ENCODE measurements around the gene GMPR2. TPM values are rescaled to one million over a fixed set of nuclear protein-coding genes. Genes with fewer than 3 reads are reported as not detected.
"Not testable (repeated sequence)": the region's sequence is repeated elsewhere in the genome, so short reads cannot be mapped to it uniquely, and the experiment has no call there.

The GMPR2 gene
- total and polyA plus RNA-seq, 5 experiments from 2014 or later: 76.4 to 111 (median 79.7) TPM

DNA sequence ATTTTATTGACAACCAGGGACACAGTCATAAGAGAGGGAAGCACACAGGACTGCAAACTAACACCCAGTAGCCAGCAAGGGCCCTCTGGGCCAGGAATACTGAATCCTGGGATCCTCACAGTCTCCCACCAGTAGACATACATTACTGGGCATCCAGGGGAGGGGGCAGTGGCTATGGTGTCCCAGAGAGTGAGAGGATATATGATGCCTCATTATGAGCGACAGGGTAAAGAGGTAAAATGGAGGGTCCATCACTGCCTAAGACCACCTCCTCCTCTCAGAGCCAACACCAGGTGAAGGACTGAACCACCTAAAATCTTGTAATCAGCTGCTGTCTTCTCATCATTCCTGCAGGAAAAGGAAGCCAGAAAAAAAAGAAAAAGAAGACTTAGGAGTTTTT, 15.9 kb upstream of the GMPR2 start:
- not testable (repeated sequence) for DNase-seq, H3K4me3 Mint-ChIP-seq, H3K9me3 Mint-ChIP-seq, H3K27me3 Mint-ChIP-seq, ATAC-seq
- peaks cover 23 to 45% (median 43%) of the 10 kb centered on the region in 4 donors for H3K4me1 Mint-ChIP-seq
- H3K27ac Mint-ChIP-seq: peak overlapping the region in 5 of 10 donors; percentile 28 to 99 (median 71)
- POLR2A ChIA-PET: interaction anchor here (2.4 to 5.1 kb wide), 4 partner anchors 25 to 103 kb away, joined by 14 to 73 read pairs (median 33); partner anchors contain the start of genes DCAF11, IPO4, IRF9 and NRL
- H3K36me3 Mint-ChIP-seq: peaks cover 0 to 18% (median 0%) of the 10 kb centered on the region in 3 donors

GRCh38 chr14:24219080-24219479, 13.6 kb upstream of the GMPR2 start:
- no peaks in the 10 kb centered on the region for H3K27me3 Mint-ChIP-seq
- DNase-seq: no peak
- ATAC-seq: no peak
- peak overlapping the region in 1 of 10 donors; percentile 4 for H3K27ac Mint-ChIP-seq
- peaks cover 0 to 15% (median 0%) of the 10 kb centered on the region in 3 donors for H3K36me3 Mint-ChIP-seq
- H3K9me3 Mint-ChIP-seq: no peaks in the 10 kb centered on the region
- peaks cover 16 to 30% (median 25%) of the 10 kb centered on the region in 4 donors for H3K4me1 Mint-ChIP-seq
- no peak overlapping the region for H3K4me3 Mint-ChIP-seq
- POLR2A ChIA-PET: interaction anchor here (1.4 to 1.7 kb wide), 3 partner anchors 12 to 30 kb away, joined by 5 to 10 read pairs (median 7); partner anchors contain the start of genes IPO4 and TM9SF1

DNA sequence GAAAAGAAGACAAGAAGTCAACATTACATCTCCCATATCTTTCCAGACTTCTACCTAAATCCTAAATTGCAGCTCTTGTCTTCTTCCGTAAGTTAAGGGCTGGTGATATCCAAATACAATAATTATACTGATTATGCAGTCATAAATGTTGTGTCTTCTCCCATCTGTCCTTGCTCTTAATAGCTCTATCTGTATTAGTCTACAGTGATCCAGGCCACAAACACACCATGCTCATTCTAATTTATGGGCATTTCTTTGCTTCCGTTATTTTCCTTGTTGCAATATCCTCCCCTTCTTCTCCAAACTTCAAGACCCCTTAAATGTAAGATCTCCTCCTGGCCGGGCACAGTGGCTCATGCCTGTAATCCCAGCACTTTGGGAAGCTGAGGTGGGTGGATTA, 13.2 kb upstream of the GMPR2 start:
- Mint-ChIP-seq H3K27ac (peak overlapping the region in 2 of 10 donors; percentile 4 to 22), H3K4me3 (no peak overlapping the region), H3K4me1 (peaks cover 13 to 28% (median 23%) of the 10 kb centered on the region in 4 donors), H3K9me3 (no peaks in the 10 kb centered on the region), H3K27me3 (no peaks in the 10 kb centered on the region), H3K36me3 (peaks cover 0 to 12% (median 0%) of the 10 kb centered on the region in 3 donors)
- ATAC-seq: no peak
- no peak for DNase-seq
- POLR2A ChIA-PET: interaction anchor here (1.3 to 1.7 kb wide), 4 partner anchors 11 to 51 kb away, joined by 5 to 10 read pairs (median 6); partner anchors contain the start of genes IPO4, RABGGTA and TM9SF1

DNA sequence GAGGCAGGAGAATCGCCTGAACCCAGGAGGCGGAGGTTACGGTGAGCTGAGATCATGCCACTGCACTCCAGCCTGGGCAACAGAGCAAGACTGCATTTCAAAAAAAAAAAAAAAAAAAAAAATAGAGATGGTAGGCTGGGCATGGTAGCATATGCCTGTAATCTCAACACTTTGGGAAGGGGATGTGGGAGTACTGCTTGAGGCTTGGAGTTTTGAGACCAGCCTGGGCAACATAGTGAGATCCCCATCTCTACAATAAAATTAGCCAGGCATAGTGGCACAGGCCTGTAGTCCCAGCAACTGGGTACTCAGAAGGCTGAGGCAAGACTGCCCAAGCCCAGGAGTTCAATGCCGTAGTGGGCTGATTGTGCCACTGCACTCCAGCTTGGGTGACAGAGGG, 9.7 kb upstream of the GMPR2 start:
- not testable (repeated sequence) for H3K4me3 Mint-ChIP-seq, H3K27me3 Mint-ChIP-seq, H3K27ac Mint-ChIP-seq, ATAC-seq, H3K9me3 Mint-ChIP-seq, DNase-seq
- peaks cover 0 to 26% (median 4%) of the 10 kb centered on the region in 3 donors for H3K36me3 Mint-ChIP-seq
- H3K4me1 Mint-ChIP-seq: peaks cover 7 to 32% (median 24%) of the 10 kb centered on the region in 4 donors
- POLR2A ChIA-PET: interaction anchor here (0.6 to 1.0 kb wide), 3 partner anchors 15 to 82 kb away, joined by 3 to 4 read pairs (median 3); partner anchors contain the start of gene EMC9

- ATAC-seq (no peak), DNase-seq (no peak)
- peaks cover 0 to 32% (median 4%) of the 10 kb centered on the region in 3 donors for H3K36me3 Mint-ChIP-seq
- no peaks in the 10 kb centered on the region for H3K9me3 Mint-ChIP-seq
- H3K27me3 Mint-ChIP-seq: no peaks in the 10 kb centered on the region
- POLR2A ChIA-PET: no interaction called here
- peaks cover 4 to 38% (median 29%) of the 10 kb centered on the region in 4 donors for H3K4me1 Mint-ChIP-seq
- H3K27ac Mint-ChIP-seq: peak overlapping the region in 5 of 10 donors; percentile 15 to 87 (median 43)
- peak overlapping the region in 1 of 10 donors; percentile 3 for H3K4me3 Mint-ChIP-seq
Observed at GRCh38 chr14:24224618-24225071, 8.1 kb upstream of the GMPR2 start.

- ATAC-seq (no peak), DNase-seq (no peak)
- Mint-ChIP-seq H3K27me3 (no peaks in the 10 kb centered on the region), H3K4me1 (peaks cover 3 to 47% (median 36%) of the 10 kb centered on the region in 4 donors), H3K4me3 (no peak overlapping the region), H3K9me3 (no peaks in the 10 kb centered on the region), H3K36me3 (peaks cover 0 to 32% (median 4%) of the 10 kb centered on the region in 3 donors), H3K27ac (peak overlapping the region in 1 of 10 donors; percentile 57)
- POLR2A ChIA-PET: no interaction called here
Observed at GRCh38 chr14:24226473-24226872, 6.3 kb upstream of the GMPR2 start.

- H3K9me3 Mint-ChIP-seq: no peaks in the 10 kb centered on the region
- DNase-seq (no peak), ATAC-seq (no peak)
- POLR2A ChIA-PET: interaction anchor here (0.7 to 1.0 kb wide), 2 partner anchors 13 to 208 kb away, joined by 5 read pairs; partner anchors contain the start of gene MDP1
- no peaks in the 10 kb centered on the region for H3K27me3 Mint-ChIP-seq
- H3K36me3 Mint-ChIP-seq: peaks cover 0 to 32% (median 4%) of the 10 kb centered on the region in 3 donors
- H3K27ac Mint-ChIP-seq: peak overlapping the region in 5 of 10 donors; percentile 21 to 49 (median 35)
- H3K4me3 Mint-ChIP-seq: no peak overlapping the region
- peaks cover 7 to 60% (median 47%) of the 10 kb centered on the region in 4 donors for H3K4me1 Mint-ChIP-seq
Observed at GRCh38 chr14:24228902-24229301, 3.8 kb upstream of the GMPR2 start.

GRCh38 chr14:24231263-24232120, 1.2 kb upstream of the GMPR2 start:
- peak; percentile 14 to 32 for ATAC-seq
- no peaks in the 10 kb centered on the region for H3K27me3 Mint-ChIP-seq

GRCh38 chr14:24232121-24232644, 546 bp upstream of the GMPR2 start, which contains the start of gene NEDD8:
NEDD8 (minus strand) TSS chr14:24232367; CDS start chr14:24232267, 100 bp downstream.
- ATAC-seq (peak; percentile 87 to 89), DNase-seq (peak; percentile 68 to 94 (median 84))
- peak within 1 kb of the TSS; percentile 87 to 100 (median 98) for H3K4me3 Mint-ChIP-seq
- peaks cover 16 to 64% (median 57%) of the 10 kb centered on the region in 4 donors for H3K4me1 Mint-ChIP-seq
- no peaks in the 10 kb centered on the region for H3K27me3 Mint-ChIP-seq
- POLR2A ChIA-PET: interaction anchor here (1.2 to 5.4 kb wide), 6 partner anchors 10 to 96 kb away, joined by 4 to 53 read pairs (median 6); partner anchors contain the start of genes CHMP4A, MDP1, PSME1 and RABGGTA
- peak within 1 kb of the TSS; percentile 91 to 99 (median 95) for H3K27ac Mint-ChIP-seq
- peaks cover 11 to 40% (median 13%) of the 10 kb centered on the region in 3 donors for H3K36me3 Mint-ChIP-seq
- H3K9me3 Mint-ChIP-seq: no peaks in the 10 kb centered on the region

More at GRCh38 chr14:24231263-24232120, 1.2 kb upstream of the GMPR2 start:
- peaks cover 4 to 37% (median 10%) of the 10 kb centered on the region in 3 donors for H3K36me3 Mint-ChIP-seq
- peaks cover 15 to 66% (median 58%) of the 10 kb centered on the region in 4 donors for H3K4me1 Mint-ChIP-seq
- peak overlapping the region; percentile 87 to 100 (median 98) for H3K4me3 Mint-ChIP-seq
- H3K9me3 Mint-ChIP-seq: no peaks in the 10 kb centered on the region
- POLR2A ChIA-PET: interaction anchor here (1.3 to 5.4 kb wide), 6 partner anchors 8 to 96 kb away, joined by 3 to 53 read pairs (median 8); partner anchors contain the start of genes CHMP4A, MDP1, PSME1 and TINF2
- H3K27ac Mint-ChIP-seq: peak overlapping the region; percentile 91 to 99 (median 95)
- no peak for DNase-seq

GRCh38 chr14:24233538-24233866, 773 bp downstream of the GMPR2 start:
- no peaks in the 10 kb centered on the region for H3K27me3 Mint-ChIP-seq
- peaks cover 24 to 69% (median 64%) of the 10 kb centered on the region in 4 donors for H3K4me1 Mint-ChIP-seq
- H3K4me3 Mint-ChIP-seq: peak overlapping the region; percentile 87 to 100 (median 98)
- no peak for DNase-seq
- H3K36me3 Mint-ChIP-seq: peaks cover 10 to 40% (median 18%) of the 10 kb centered on the region in 3 donors
- H3K9me3 Mint-ChIP-seq: no peaks in the 10 kb centered on the region
- POLR2A ChIA-PET: interaction anchor here (0.6 to 5.4 kb wide), 5 partner anchors 9 to 68 kb away, joined by 3 to 53 read pairs (median 7); partner anchors contain the start of genes CHMP4A, MDP1, RABGGTA and TINF2
- peak overlapping the region; percentile 3 to 99 (median 95) for H3K27ac Mint-ChIP-seq
- ATAC-seq: no peak

- DNase-seq (no peak), ATAC-seq (no peak)
- peaks cover 29 to 73% (median 68%) of the 10 kb centered on the region in 4 donors for H3K4me1 Mint-ChIP-seq
- H3K9me3 Mint-ChIP-seq: no peaks in the 10 kb centered on the region
- H3K4me3 Mint-ChIP-seq: peak overlapping the region in 8 of 10 donors; percentile 13 to 99 (median 91)
- H3K27ac Mint-ChIP-seq: peak overlapping the region; percentile 3 to 96 (median 60)
- no peaks in the 10 kb centered on the region for H3K27me3 Mint-ChIP-seq
- H3K36me3 Mint-ChIP-seq: peaks cover 10 to 46% (median 18%) of the 10 kb centered on the region in 3 donors
- POLR2A ChIA-PET: interaction anchor here (0.5 to 5.4 kb wide), 7 partner anchors 8 to 65 kb away, joined by 3 to 53 read pairs (median 7); partner anchors contain the start of genes CHMP4A, IPO4, MDP1 and RABGGTA
Observed at GRCh38 chr14:24234095-24235005, 1.6 kb downstream of the GMPR2 start.
